Panc1 (cell line): ENCODE measurements around the gene OLFM3. TPM values are rescaled to one million over a fixed set of nuclear protein-coding genes. Genes with fewer than 3 reads are reported as not detected.

Source experiments
- ATAC-seq: fragments of 200-7000 bp; cut with Tn5 transposase; 2 replicates; pipeline ENCODE4 v1.9.1; 2020; ENCODE audit warnings: mild to moderate bottlenecking, moderate library complexity
- BruUV-seq: library from RNA; stranded (reverse); fragments of 400-500 nt; replicated peaks from 2 replicates; lab custom pipeline; 2021; lab: Mats Ljungman, UMichigan
- CTCF ChIA-PET: fragments of 300-600 bp; sonication (Branson Sonifier 250); formaldehyde crosslinking; loops from one replicate; lab custom pipeline; 2022; ENCODE audit warnings: antibody characterized with exemption; lab: Charles Lee
- POLR2A ChIA-PET: fragments of 300-600 bp; sonication (Branson Sonifier 250); formaldehyde crosslinking; loops from one replicate; lab custom pipeline; 2022; ENCODE audit warnings: antibody characterized with exemption; lab: Charles Lee
- DNase-seq: peaks from one replicate; pipeline ENCODE4 v3.0.0-alpha.2; 2010; ENCODE audit warnings: low read depth, low spot score
- H3K27ac ChIP-seq: 2 replicates; pipeline ENCODE4 v1.5.1; 2011; ENCODE audit warnings: mild to moderate bottlenecking, low read length, inconsistent platforms
- H3K27me3 ChIP-seq: fragments of 200-500 bp; sonication (Bioruptor generic); 2 replicates; pipeline ENCODE4 v1.6.0; 2014; ENCODE audit warnings: low read length, inconsistent platforms; ENCODE audit not compliant: control insufficient read depth, insufficient read depth
- H3K36me3 ChIP-seq: fragments of 200-500 bp; sonication (Bioruptor generic); 2 replicates; pipeline ENCODE4 v1.5.1; 2014; ENCODE audit warnings: inconsistent platforms, mild to moderate bottlenecking, low read length, moderate library complexity; ENCODE audit not compliant: control insufficient read depth, insufficient read depth
- H3K4me1 ChIP-seq: 2 replicates; pipeline ENCODE4 v1.5.1; 2011; ENCODE audit warnings: inconsistent platforms, mild to moderate bottlenecking, low read length, moderate library complexity; ENCODE audit not compliant: control insufficient read depth, insufficient read depth
- H3K4me3 ChIP-seq, 2 experiments: 2 replicates each; pipeline ENCODE4 v1.5.1; 2011 to 2012; ENCODE audit warnings: low read depth in 2 of 2, low read length in 2 of 2, mild to moderate bottlenecking in 2 of 2, inconsistent platforms in 1 of 2, moderate library complexity in 1 of 2
- H3K9me3 ChIP-seq: fragments of 200-500 bp; sonication (Bioruptor generic); 2 replicates; pipeline ENCODE4 v1.5.1; 2014; ENCODE audit warnings: low read depth, mild to moderate bottlenecking, inconsistent platforms, low read length, moderate library complexity; ENCODE audit not compliant: control insufficient read depth, insufficient read depth
- POLR2AphosphoS5 ChIP-seq: IDR thresholded peaks from 2 replicates; pipeline ENCODE4 v1.6.1; 2012; ENCODE audit warnings: mild to moderate bottlenecking, low read depth, low read length, moderate library complexity
- REST ChIP-seq, 2 experiments: IDR thresholded peaks; 2 replicates each; pipeline ENCODE4 v1.6.1; 2011 to 2012; ENCODE audit warnings: low read depth in 2 of 2, control low read depth in 1 of 2, low read length in 1 of 2, mild to moderate bottlenecking in 1 of 2, moderate library complexity in 1 of 2; ENCODE audit not compliant: insufficient read depth in 1 of 2
- SIN3A ChIP-seq: IDR thresholded peaks from 2 replicates; pipeline ENCODE4 v1.6.1; 2012; ENCODE audit warnings: low read depth, mild to moderate bottlenecking, low read length, moderate library complexity, borderline replicate concordance; ENCODE audit not compliant: insufficient read depth
- TCF7L2 ChIP-seq: IDR thresholded peaks from 2 replicates; pipeline ENCODE4 v1.6.1; 2011; ENCODE audit warnings: mild to moderate bottlenecking, low read depth, low read length, inconsistent platforms
- in situ Hi-C: cut with HindIII; loops from 2 replicates; pipeline ENCODE4 v1.10.0; 2016; ENCODE audit warnings: low sequenced_read_pairs, low pct_unique_long_range_greater_than_20kb
- intact Hi-C: fragments of 100-400 bp; cut with micrococcal nuclease; formaldehyde crosslinking; loops from one replicate; pipeline ENCODE4 v1.10.0; 2022; ENCODE audit not compliant: unreplicated experiment
- total RNA-seq: library from RNA; stranded (reverse); gene quantifications from one replicate; pipeline ENCODE4 v1.2.1, GENCODE V29; 2021; ENCODE audit not compliant: unreplicated experiment
- TF ChIP-seq, protein P1 (sequence below): fragments of 450-650 bp; IDR thresholded peaks from 2 replicates; pipeline ENCODE4 v1.5.1; 2017; ENCODE audit warnings: mild to moderate bottlenecking

OLFM3 gene
- total RNA-seq, 1 experiment from 2014 or later, result not detected

- no peaks in the 10 kb centered on the region for H3K36me3 ChIP-seq
- in situ Hi-C loops, result no loop called here
- no peak overlapping the region for H3K27ac ChIP-seq
- DNase-seq, result no peak
- H3K27me3 ChIP-seq, result no peaks in the 10 kb centered on the region
- no peak for ATAC-seq
- no peak for TF ChIP-seq POLR2AphosphoS5
- no peak for TF ChIP-seq SIN3A
- no peak for TF ChIP-seq TCF7L2
- TF ChIP-seq, protein P1, sequence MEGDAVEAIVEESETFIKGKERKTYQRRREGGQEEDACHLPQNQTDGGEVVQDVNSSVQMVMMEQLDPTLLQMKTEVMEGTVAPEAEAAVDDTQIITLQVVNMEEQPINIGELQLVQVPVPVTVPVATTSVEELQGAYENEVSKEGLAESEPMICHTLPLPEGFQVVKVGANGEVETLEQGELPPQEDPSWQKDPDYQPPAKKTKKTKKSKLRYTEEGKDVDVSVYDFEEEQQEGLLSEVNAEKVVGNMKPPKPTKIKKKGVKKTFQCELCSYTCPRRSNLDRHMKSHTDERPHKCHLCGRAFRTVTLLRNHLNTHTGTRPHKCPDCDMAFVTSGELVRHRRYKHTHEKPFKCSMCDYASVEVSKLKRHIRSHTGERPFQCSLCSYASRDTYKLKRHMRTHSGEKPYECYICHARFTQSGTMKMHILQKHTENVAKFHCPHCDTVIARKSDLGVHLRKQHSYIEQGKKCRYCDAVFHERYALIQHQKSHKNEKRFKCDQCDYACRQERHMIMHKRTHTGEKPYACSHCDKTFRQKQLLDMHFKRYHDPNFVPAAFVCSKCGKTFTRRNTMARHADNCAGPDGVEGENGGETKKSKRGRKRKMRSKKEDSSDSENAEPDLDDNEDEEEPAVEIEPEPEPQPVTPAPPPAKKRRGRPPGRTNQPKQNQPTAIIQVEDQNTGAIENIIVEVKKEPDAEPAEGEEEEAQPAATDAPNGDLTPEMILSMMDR, result no peak
- TF ChIP-seq REST (IDR thresholded peaks at IDR 0.05; ENCODE audit: insufficient read depth in 1 of 2, low read depth in 2 of 2, low read length in 1 of 2), result no peak
- POLR2A ChIA-PET, result no interaction called here
- H3K4me1 ChIP-seq, result no peaks in the 10 kb centered on the region
- no peaks in the 10 kb centered on the region for H3K9me3 ChIP-seq
- no TSS peak for BruUV-seq
- no peak overlapping the region for H3K4me3 ChIP-seq
- CTCF ChIA-PET, result no interaction called here
- intact Hi-C loops, result no loop called here
These were observed 163.4 kb downstream of the OLFM3 start for GRCh38 chr1:101833312-101833711.

DNA sequence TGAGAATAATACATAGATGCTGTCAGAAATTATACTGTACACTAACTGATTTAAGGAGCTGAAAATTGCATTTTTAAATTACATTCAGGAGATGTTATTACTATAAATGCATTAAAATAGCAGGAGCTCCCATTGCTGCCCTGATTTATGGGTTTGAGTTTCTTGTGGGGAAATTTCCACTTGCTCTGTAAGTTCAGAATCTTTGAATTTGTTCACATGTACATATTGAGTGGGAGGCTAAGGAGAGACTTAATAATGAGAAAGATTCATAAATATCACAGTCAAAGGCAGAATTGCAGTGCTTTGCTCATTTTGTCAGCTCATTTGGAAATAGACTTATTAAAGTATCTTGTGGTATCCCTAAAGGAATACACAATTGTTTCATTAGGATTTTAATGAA lies 170.3 kb downstream of the OLFM3 start:
- H3K27ac ChIP-seq, result no peak overlapping the region
- DNase-seq, result no peak
- TF ChIP-seq TCF7L2, result no peak
- no peak for TF ChIP-seq REST (IDR thresholded peaks at IDR 0.05; ENCODE audit: insufficient read depth in 1 of 2, low read depth in 2 of 2, low read length in 1 of 2)
- TF ChIP-seq, protein P1, result no peak
- TF ChIP-seq SIN3A, result no peak
- TF ChIP-seq POLR2AphosphoS5, result no peak
- no TSS peak for BruUV-seq
- ChIA-PET CTCF (no interaction called here), POLR2A (no interaction called here)
- no peaks in the 10 kb centered on the region for H3K4me1 ChIP-seq
- no peaks in the 10 kb centered on the region for H3K36me3 ChIP-seq
- in situ Hi-C loops (no loop called here), intact Hi-C loops (no loop called here)
- no peak overlapping the region for H3K4me3 ChIP-seq
- no peaks in the 10 kb centered on the region for H3K9me3 ChIP-seq
- ATAC-seq, result no peak
- no peaks in the 10 kb centered on the region for H3K27me3 ChIP-seq
